Measurements from ENCODE around the gene TSPAN1. TPM values are rescaled to one million over a fixed set of nuclear protein-coding genes. Genes with fewer than 3 reads are reported as not detected.

TSPAN1 gene, protein sequence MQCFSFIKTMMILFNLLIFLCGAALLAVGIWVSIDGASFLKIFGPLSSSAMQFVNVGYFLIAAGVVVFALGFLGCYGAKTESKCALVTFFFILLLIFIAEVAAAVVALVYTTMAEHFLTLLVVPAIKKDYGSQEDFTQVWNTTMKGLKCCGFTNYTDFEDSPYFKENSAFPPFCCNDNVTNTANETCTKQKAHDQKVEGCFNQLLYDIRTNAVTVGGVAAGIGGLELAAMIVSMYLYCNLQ
- 26.2 and 29.4 TPM in 2 replicates for total RNA-seq

GRCh38 chr1:46174448-46175231 lies at the start of gene TSPAN1:
Gene TSPAN1 (plus strand): TSS chr1:46175087. CDS start chr1:46181108, 6,021 bp downstream.

DNA sequence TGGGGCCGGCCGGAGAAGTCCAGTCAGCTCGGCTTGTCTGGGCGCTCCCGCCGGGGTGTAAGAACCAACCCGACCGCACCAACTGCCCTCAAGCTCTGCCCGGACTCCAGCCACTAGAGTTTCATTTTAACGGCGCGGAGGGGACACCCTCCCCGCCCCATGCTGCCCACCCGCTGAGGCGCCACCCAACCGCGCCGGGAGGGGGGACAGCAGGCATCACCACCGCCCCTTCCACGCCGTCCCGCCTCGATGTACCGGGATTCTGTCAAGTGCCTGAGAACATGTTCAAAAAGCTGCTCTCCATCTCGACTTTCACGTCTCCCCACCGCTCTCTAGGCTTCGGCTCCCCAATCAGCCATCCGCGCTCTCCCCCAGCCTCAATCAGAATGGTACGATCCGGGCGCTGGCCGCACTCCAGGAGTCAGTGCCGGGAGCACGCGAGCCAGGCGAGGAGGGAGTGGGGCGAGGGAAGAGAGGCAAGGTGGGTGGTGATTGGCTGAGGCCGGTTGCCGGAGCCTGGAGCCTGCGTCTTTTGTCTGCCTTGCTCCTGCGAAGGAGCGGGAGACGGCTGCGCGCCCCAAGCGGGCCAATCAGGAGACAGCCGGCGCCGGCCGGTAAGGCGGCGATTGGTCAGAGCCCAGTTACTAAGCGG lies 42.2 kb upstream of the TSPAN1 start, which contains the start of gene PIK3R3:
Gene PIK3R3 (minus strand): TSS at position 101 of the 652 bp plus-strand sequence. CDS start 677 bp downstream, outside the sequence.

GRCh38 chr1:46176211-46176865 lies 1.5 kb downstream of the TSPAN1 start, which contains the start of gene P3R3URF:
Gene P3R3URF (minus strand): TSS chr1:46176488. CDS start chr1:46176471, 17 bp downstream.

GRCh38 chr1:46197964-46198811 lies 23.3 kb downstream of the TSPAN1 start, which contains the start of gene POMGNT1:
Gene POMGNT1 (minus strand): TSS chr1:46198434. CDS start chr1:46197821, 613 bp downstream.

Other genes starting within 250 kb of the TSPAN1 start
- gene PIK3R3, start 42.5 kb upstream of the TSPAN1 start, total RNA-seq = 2.4 and 2.6 TPM in 2 replicates
- not detected in 2 replicates for gene P3R3URF, start 1.4 kb downstream of the TSPAN1 start, total RNA-seq
- gene POMGNT1, start 23.3 kb downstream of the TSPAN1 start, total RNA-seq = 48.4 and 61.0 TPM in 2 replicates
- gene LURAP1, start 28.2 kb downstream of the TSPAN1 start, total RNA-seq = 2.6 and 3.1 TPM in 2 replicates
- 0.96 and 1.7 TPM in 2 replicates for gene RAD54L, start 72.7 kb downstream of the TSPAN1 start, total RNA-seq
- gene LRRC41, start 128.5 kb downstream of the TSPAN1 start, total RNA-seq = 103 and 117 TPM in 2 replicates
- 504 and 586 TPM in 2 replicates for gene UQCRH, start 128.6 kb downstream of the TSPAN1 start, total RNA-seq
- gene NSUN4, start 165.7 kb downstream of the TSPAN1 start, total RNA-seq = 11.5 and 12.0 TPM in 2 replicates
- gene FAAH, start 219.2 kb downstream of the TSPAN1 start, total RNA-seq = 6.6 and 13.3 TPM in 2 replicates